ENCODE measurements around the gene CTDP1. TPM values are rescaled to one million over a fixed set of nuclear protein-coding genes. Genes with fewer than 3 reads are reported as not detected.

The CTDP1 gene
- polyA plus RNA-seq, 1 experiment, result 12.9 TPM

- Histone ChIP-seq H3K27me3 (ENCODE audit: control insufficient read depth, insufficient read depth, low read length) (peaks cover 33% of the 10 kb centered on the region), H3K4me3 (ENCODE audit: low read depth, low read length) (peak overlapping the region; percentile 3; the same call in 1 of the 2 replicates), H3K36me3 (ENCODE audit: control insufficient read depth, insufficient read depth, low read length) (no peaks in the 10 kb centered on the region)
- CTCF ChIA-PET, result no interaction called here
- no peak for DNase-seq (ENCODE audit: low read depth)
- no peak for TF ChIP-seq CTCF (IDR thresholded peaks at IDR 0.05; ENCODE audit: insufficient read depth, low read depth, low read length)
- POLR2A ChIA-PET, result no interaction called here
These were observed 118.9 kb downstream of the CTDP1 start for GRCh38 chr18:79798346-79798998.

- POLR2A ChIA-PET, result no interaction called here
- no peak overlapping the region for H3K4me3 ChIP-seq (ENCODE audit: low read depth, low read length)
- peaks cover 33% of the 10 kb centered on the region for H3K27me3 ChIP-seq (ENCODE audit: control insufficient read depth, insufficient read depth, low read length)
- DNase-seq (ENCODE audit: low read depth), result no peak
- CTCF ChIA-PET, result no interaction called here
- no peaks in the 10 kb centered on the region for H3K36me3 ChIP-seq (ENCODE audit: control insufficient read depth, insufficient read depth, low read length)
- no peak for TF ChIP-seq CTCF (IDR thresholded peaks at IDR 0.05; ENCODE audit: insufficient read depth, low read depth, low read length)
These were observed 119.4 kb downstream of the CTDP1 start for GRCh38 chr18:79798999-79799370.

- no peak for DNase-seq (ENCODE audit: low read depth)
- Histone ChIP-seq H3K4me3 (ENCODE audit: low read depth, low read length) (no peak overlapping the region), H3K36me3 (ENCODE audit: control insufficient read depth, insufficient read depth, low read length) (no peaks in the 10 kb centered on the region), H3K27me3 (ENCODE audit: control insufficient read depth, insufficient read depth, low read length) (peaks cover 33% of the 10 kb centered on the region)
- TF ChIP-seq CTCF (IDR thresholded peaks at IDR 0.05; ENCODE audit: insufficient read depth, low read depth, low read length), result no peak
- ChIA-PET CTCF (no interaction called here), POLR2A (no interaction called here)
These were observed 120.2 kb downstream of the CTDP1 start for GRCh38 chr18:79799619-79800370.

- ChIA-PET CTCF (no interaction called here), POLR2A (no interaction called here)
- DNase-seq (ENCODE audit: low read depth), result no peak
- H3K36me3 ChIP-seq (ENCODE audit: control insufficient read depth, insufficient read depth, low read length), result no peaks in the 10 kb centered on the region
- TF ChIP-seq CTCF (IDR thresholded peaks at IDR 0.05; ENCODE audit: insufficient read depth, low read depth, low read length), result no peak
- H3K4me3 ChIP-seq (ENCODE audit: low read depth, low read length), result no peak overlapping the region
- H3K27me3 ChIP-seq (ENCODE audit: control insufficient read depth, insufficient read depth, low read length), result peaks cover 33% of the 10 kb centered on the region
These were observed 121.0 kb downstream of the CTDP1 start for GRCh38 chr18:79800371-79801180.

- H3K4me3 ChIP-seq (ENCODE audit: low read depth, low read length), result no peak overlapping the region
- peaks cover 33% of the 10 kb centered on the region for H3K27me3 ChIP-seq (ENCODE audit: control insufficient read depth, insufficient read depth, low read length)
- no peaks in the 10 kb centered on the region for H3K36me3 ChIP-seq (ENCODE audit: control insufficient read depth, insufficient read depth, low read length)
- DNase-seq (ENCODE audit: low read depth), result no peak
- ChIA-PET POLR2A (no interaction called here), CTCF (no interaction called here)
- no peak for TF ChIP-seq CTCF (IDR thresholded peaks at IDR 0.05; ENCODE audit: insufficient read depth, low read depth, low read length)
These were observed 121.6 kb downstream of the CTDP1 start for GRCh38 chr18:79801217-79801616.
